ENCODE data around the gene RBMS3. TPM values are rescaled to one million over a fixed set of nuclear protein-coding genes. Genes with fewer than 3 reads are reported as not detected.

The RBMS3 gene
- total and polyA plus RNA-seq, 2 of the 8 experiments (the other 6 are each of a cell fraction or from before 2014, with no cell fraction given) = 3.7 to 6.9 TPM

- H3K27ac ChIP-seq (ENCODE audit: low read depth, low read length) = no peak overlapping the region
- H3K79me2 ChIP-seq (ENCODE audit: control insufficient read depth in 1 of 2, insufficient read depth in 2 of 2, low read length in 2 of 2) = no peaks in the 10 kb centered on the region
- H3K4me3 ChIP-seq (ENCODE audit: extremely low read depth in 1 of 4, insufficient read depth in 2 of 4, low read depth in 3 of 4, low read length in 4 of 4) = no peak overlapping the region
- H3K23me2 ChIP-seq (ENCODE audit: low read depth, low read length) = no peaks in the 10 kb centered on the region
- ChIA-PET CTCF (ENCODE audit: partially characterized antibody) (no interaction called here), POLR2A (ENCODE audit: partially characterized antibody) (no interaction called here)
- H3K18ac ChIP-seq (ENCODE audit: extremely low read depth, low read length) = no peak overlapping the region
- no peak overlapping the region for H2BK15ac ChIP-seq (ENCODE audit: low read length)
- H3K4ac ChIP-seq (replicated peaks; ENCODE audit: insufficient read length, low read depth, low read length) = no peak overlapping the region
- no peak overlapping the region for H4K5ac ChIP-seq (ENCODE audit: insufficient read length, low read depth, low read length)
- H3K36me3 ChIP-seq (ENCODE audit: control insufficient read depth in 2 of 4, insufficient read depth in 4 of 4, low read length in 3 of 4) = no peaks in the 10 kb centered on the region
- H2BK12ac ChIP-seq (ENCODE audit: low read depth, low read length) = no peak overlapping the region
- H4K20me1 ChIP-seq (replicated peaks in 1 of 2; ENCODE audit: control insufficient read depth in 1 of 2, insufficient read depth in 2 of 2, low read length in 2 of 2) = no peaks in the 10 kb centered on the region
- H3K56ac ChIP-seq (replicated peaks; ENCODE audit: insufficient read length, low read depth, low read length) = no peak overlapping the region
- no peak overlapping the region for H2BK5ac ChIP-seq (ENCODE audit: low read depth, low read length)
- no peaks in the 10 kb centered on the region for H3K27me3 ChIP-seq (replicated peaks in 1 of 4; ENCODE audit: control insufficient read depth in 3 of 4, extremely low read depth in 1 of 4, insufficient read depth in 3 of 4, low read length in 3 of 4)
- no peak overlapping the region for H4K8ac ChIP-seq (ENCODE audit: extremely low read depth, insufficient read depth, low read length)
- DNase-seq (ENCODE audit: low read depth in 1 of 2, low spot score in 2 of 2) (no peak), FAIRE-seq (no peak)
- no peak overlapping the region for H2AK5ac ChIP-seq (ENCODE audit: low read depth, low read length)
- no peaks in the 10 kb centered on the region for H3K79me1 ChIP-seq (ENCODE audit: low read depth, low read length)
- no peak overlapping the region for H2AFZ ChIP-seq (ENCODE audit: low read length)
- WGBS, 2 experiments (ENCODE audit: extremely low coverage in 1 of 2, insufficient coverage in 1 of 2, insufficient read length in 1 of 2, insufficient replicate concordance in 2 of 2, low coverage in 1 of 2, low lambda C conversion rate in 2 of 2, missing lambda C conversion rate in 1 of 2) = 100% methylated on average over 1 of the region's 1 CpG; no CpG with 5 or more reads in 1 of the 2 experiments
- H2BK20ac ChIP-seq (ENCODE audit: low read length) = no peak overlapping the region
- peaks cover 0 to 8% (median 2%) of the 10 kb centered on the region in 4 experiments; a peak in 3 of 7 replicates for H3K4me1 ChIP-seq (replicated peaks in 1 of 4; ENCODE audit: control insufficient read depth in 3 of 4, insufficient read depth in 4 of 4, low read length in 3 of 4)
- no peak overlapping the region for H3K9ac ChIP-seq (replicated peaks in 1 of 4; ENCODE audit: extremely low read depth in 1 of 4, low read depth in 3 of 4, low read length in 3 of 4)
- H4K91ac ChIP-seq (replicated peaks; ENCODE audit: insufficient read length, low read length) = no peak overlapping the region
- no peak overlapping the region for H3K23ac ChIP-seq (ENCODE audit: insufficient read length)
- H3K14ac ChIP-seq (ENCODE audit: insufficient read length) = no peak overlapping the region
- H2BK120ac ChIP-seq (replicated peaks; ENCODE audit: low read depth, low read length) = no peak overlapping the region
- H3K4me2 ChIP-seq (ENCODE audit: insufficient read depth in 1 of 2, low read depth in 2 of 2, low read length in 2 of 2) = no peak overlapping the region
- no peaks in the 10 kb centered on the region for H3K9me3 ChIP-seq (ENCODE audit: insufficient read depth in 2 of 2, low read depth in 1 of 2, low read length in 1 of 2)
- TF ChIP-seq SP4 (IDR thresholded peaks at IDR 0.05; ENCODE audit: low read length) (no peak), NANOG (IDR thresholded peaks at IDR 0.05; ENCODE audit: insufficient read depth, low read depth, low read length, poor library complexity, severe bottlenecking) (no peak), ATF2 (IDR thresholded peaks at IDR 0.05; ENCODE audit: low read length) (no peak), CHD1 (IDR thresholded peaks at IDR 0.05; ENCODE audit: low read depth, low read length) (no peak), NRF1 (IDR thresholded peaks at IDR 0.05; ENCODE audit: low read depth, low read length) (no peak), PHF8 (conservative IDR thresholded peaks at IDR 0.05; ENCODE audit: low read depth, low read length) (no peak), RBBP5 (IDR thresholded peaks at IDR 0.05; ENCODE audit: borderline replicate concordance, low read depth, low read length) (no peak), USF2 (IDR thresholded peaks at IDR 0.05; ENCODE audit: low read length) (no peak), HDAC6 (IDR thresholded peaks at IDR 0.05; ENCODE audit: low read depth, low read length) (no peak), SP2 (IDR thresholded peaks at IDR 0.05; ENCODE audit: low read length) (no peak), SRF (IDR thresholded peaks at IDR 0.05; ENCODE audit: low read depth, low read length) (no peak), CTBP2 (IDR thresholded peaks at IDR 0.05; ENCODE audit: borderline replicate concordance, insufficient read depth, insufficient read length, low read length) (no peak)
These were observed 497.0 kb downstream of the RBMS3 start for GRCh38 chr3:29777869-29778268.
